ENCODE measurements around the gene IGFBP7. TPM values are rescaled to one million over a fixed set of nuclear protein-coding genes. Genes with fewer than 3 reads are reported as not detected.

The IGFBP7 gene
- total and polyA plus RNA-seq, 4 donors = 60.5 to 216 (median 205) TPM

- no peak overlapping the region for H3K4me3 ChIP-seq (ENCODE audit: low read depth in 1 of 3, low read length in 3 of 3)
- 77% methylated on average over 1 of the region's 1 CpG for WGBS
- no peaks in the 10 kb centered on the region for H3K36me3 ChIP-seq (ENCODE audit: control insufficient read depth in 4 of 4, insufficient read depth in 3 of 4, low read depth in 1 of 4, low read length in 3 of 4)
- no peak for DNase-seq (ENCODE audit: low spot score)
- no peaks in the 10 kb centered on the region for H3K4me1 ChIP-seq (ENCODE audit: control insufficient read depth in 4 of 4, insufficient read depth in 4 of 4, low read length in 3 of 4)
- H3K27me3 ChIP-seq (ENCODE audit: control insufficient read depth in 4 of 4, insufficient read depth in 4 of 4, low read length in 3 of 4) = no peaks in the 10 kb centered on the region
- H3K27ac ChIP-seq (ENCODE audit: low read depth in 1 of 2, low read length in 2 of 2) = peak overlapping the region; percentile 51 to 62
- no peaks in the 10 kb centered on the region for H3K9me3 ChIP-seq (ENCODE audit: control insufficient read depth in 4 of 4, low read length in 3 of 4)
- H3K9ac ChIP-seq (ENCODE audit: low read depth in 1 of 2, low read length in 2 of 2) = no peak overlapping the region
- no peak for TF ChIP-seq ATF3 (IDR thresholded peaks at IDR 0.05)
- no peak for TF ChIP-seq GABPA (IDR thresholded peaks at IDR 0.05 in 1 of 2, conservative IDR thresholded peaks at IDR 0.05 in 1 of 2)
These were observed 65.9 kb downstream of the IGFBP7 start for GRCh38 chr4:57044279-57044678.

- Histone ChIP-seq H3K9ac (ENCODE audit: low read depth in 1 of 2, low read length in 2 of 2) (no peak overlapping the region), H3K4me3 (ENCODE audit: low read depth in 1 of 3, low read length in 3 of 3) (no peak overlapping the region), H3K27me3 (ENCODE audit: control insufficient read depth in 4 of 4, insufficient read depth in 4 of 4, low read length in 3 of 4) (no peaks in the 10 kb centered on the region), H3K9me3 (ENCODE audit: control insufficient read depth in 4 of 4, low read length in 3 of 4) (no peaks in the 10 kb centered on the region), H3K27ac (ENCODE audit: low read depth in 1 of 2, low read length in 2 of 2) (peak overlapping the region; percentile 56 to 83), H3K36me3 (ENCODE audit: control insufficient read depth in 4 of 4, insufficient read depth in 3 of 4, low read depth in 1 of 4, low read length in 3 of 4) (no peaks in the 10 kb centered on the region), H3K4me1 (ENCODE audit: control insufficient read depth in 4 of 4, insufficient read depth in 4 of 4, low read length in 3 of 4) (no peaks in the 10 kb centered on the region)
- no peak for DNase-seq (ENCODE audit: low spot score)
- whole genome bisulfite sequencing = 66% methylated on average over 6 of the region's 6 CpGs
- TF ChIP-seq JUND (IDR thresholded peaks at IDR 0.05) = peak in 1 of 2 donors; percentile 13
- no peak for TF ChIP-seq GABPA (IDR thresholded peaks at IDR 0.05 in 1 of 2, conservative IDR thresholded peaks at IDR 0.05 in 1 of 2)
- no peak for TF ChIP-seq YY1 (IDR thresholded peaks at IDR 0.05)
- no peak for TF ChIP-seq ATF3 (IDR thresholded peaks at IDR 0.05)
- TF ChIP-seq HNF4G (IDR thresholded peaks at IDR 0.05) = no peak
- no peak for TF ChIP-seq HNF4A (conservative IDR thresholded peaks at IDR 0.05)
- TF ChIP-seq NR2F2 (IDR thresholded peaks at IDR 0.05) = peak; percentile 89
- TF ChIP-seq SP1 (IDR thresholded peaks at IDR 0.05) = peak; percentile 74
- TF ChIP-seq FOXA2 (IDR thresholded peaks at IDR 0.05) = no peak
- TF ChIP-seq TAF1 (conservative IDR thresholded peaks at IDR 0.05) = no peak
- no peak for TF ChIP-seq ZBTB33 (IDR thresholded peaks at IDR 0.05)
- no peak for TF ChIP-seq EGR1 (IDR thresholded peaks at IDR 0.05; ENCODE audit: low read depth in 2 of 2)
- TF ChIP-seq RAD21 (IDR thresholded peaks at IDR 0.05) = peak in 1 of 2 donors; percentile 18
- TF ChIP-seq, protein P1, sequence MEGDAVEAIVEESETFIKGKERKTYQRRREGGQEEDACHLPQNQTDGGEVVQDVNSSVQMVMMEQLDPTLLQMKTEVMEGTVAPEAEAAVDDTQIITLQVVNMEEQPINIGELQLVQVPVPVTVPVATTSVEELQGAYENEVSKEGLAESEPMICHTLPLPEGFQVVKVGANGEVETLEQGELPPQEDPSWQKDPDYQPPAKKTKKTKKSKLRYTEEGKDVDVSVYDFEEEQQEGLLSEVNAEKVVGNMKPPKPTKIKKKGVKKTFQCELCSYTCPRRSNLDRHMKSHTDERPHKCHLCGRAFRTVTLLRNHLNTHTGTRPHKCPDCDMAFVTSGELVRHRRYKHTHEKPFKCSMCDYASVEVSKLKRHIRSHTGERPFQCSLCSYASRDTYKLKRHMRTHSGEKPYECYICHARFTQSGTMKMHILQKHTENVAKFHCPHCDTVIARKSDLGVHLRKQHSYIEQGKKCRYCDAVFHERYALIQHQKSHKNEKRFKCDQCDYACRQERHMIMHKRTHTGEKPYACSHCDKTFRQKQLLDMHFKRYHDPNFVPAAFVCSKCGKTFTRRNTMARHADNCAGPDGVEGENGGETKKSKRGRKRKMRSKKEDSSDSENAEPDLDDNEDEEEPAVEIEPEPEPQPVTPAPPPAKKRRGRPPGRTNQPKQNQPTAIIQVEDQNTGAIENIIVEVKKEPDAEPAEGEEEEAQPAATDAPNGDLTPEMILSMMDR (IDR thresholded peaks at IDR 0.05; ENCODE audit: low read depth, low read length, missing input control) = no peak
- TF ChIP-seq REST (IDR thresholded peaks at IDR 0.05) = peak; percentile 57
- peak in 1 of 2 donors; percentile 35 for TF ChIP-seq RXRA (IDR thresholded peaks at IDR 0.05)
- TF ChIP-seq, protein P2, sequence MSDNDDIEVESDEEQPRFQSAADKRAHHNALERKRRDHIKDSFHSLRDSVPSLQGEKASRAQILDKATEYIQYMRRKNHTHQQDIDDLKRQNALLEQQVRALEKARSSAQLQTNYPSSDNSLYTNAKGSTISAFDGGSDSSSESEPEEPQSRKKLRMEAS (IDR thresholded peaks at IDR 0.05) = no peak
- no peak for TF ChIP-seq FOXA1 (IDR thresholded peaks at IDR 0.05)
These were observed 66.6 kb downstream of the IGFBP7 start for GRCh38 chr4:57043347-57044251.

Measured in liver (tissue), 9 donors.